ENCODE measurements around the gene PRKAA2. TPM values are rescaled to one million over a fixed set of nuclear protein-coding genes. Genes with fewer than 3 reads are reported as not detected.
A peak's percentile ranks its signal among the peaks of the same experiment; 100 is the strongest.

PRKAA2 gene
- total RNA-seq, 1 donor from 2014 or later, result 4.8 TPM

DNA sequence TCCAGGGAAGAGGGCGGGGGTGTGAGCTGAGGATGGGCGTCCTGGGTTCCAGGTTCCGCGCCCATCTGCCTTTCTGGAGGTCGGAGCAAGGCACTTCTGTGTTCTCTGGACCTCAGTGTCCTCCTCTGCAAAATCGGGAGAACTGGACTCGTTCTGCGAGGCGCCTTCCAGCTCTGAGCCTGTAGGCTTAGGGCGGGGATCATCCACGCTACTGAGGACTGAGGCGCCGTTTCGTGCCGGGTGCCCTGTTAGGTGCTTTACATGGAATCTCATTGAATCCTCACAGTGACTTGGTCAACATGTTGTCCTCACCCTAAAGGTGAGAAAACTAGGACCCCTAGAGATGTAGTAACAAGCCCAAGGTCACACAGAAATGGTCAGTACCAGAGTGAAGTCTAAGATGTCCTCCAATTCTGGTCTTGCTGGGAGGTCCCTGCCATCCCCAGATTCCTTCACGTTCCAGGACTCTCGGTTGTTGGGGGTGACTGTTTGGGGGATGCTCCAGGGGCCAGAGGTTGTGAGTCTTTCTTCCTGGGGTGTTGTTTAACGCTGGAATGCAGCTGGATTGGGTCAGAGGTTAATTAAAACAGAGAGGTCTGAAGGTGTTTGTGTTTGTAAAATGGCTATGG lies 677 bp downstream of the PRKAA2 start:
- TF ChIP-seq, protein P1, sequence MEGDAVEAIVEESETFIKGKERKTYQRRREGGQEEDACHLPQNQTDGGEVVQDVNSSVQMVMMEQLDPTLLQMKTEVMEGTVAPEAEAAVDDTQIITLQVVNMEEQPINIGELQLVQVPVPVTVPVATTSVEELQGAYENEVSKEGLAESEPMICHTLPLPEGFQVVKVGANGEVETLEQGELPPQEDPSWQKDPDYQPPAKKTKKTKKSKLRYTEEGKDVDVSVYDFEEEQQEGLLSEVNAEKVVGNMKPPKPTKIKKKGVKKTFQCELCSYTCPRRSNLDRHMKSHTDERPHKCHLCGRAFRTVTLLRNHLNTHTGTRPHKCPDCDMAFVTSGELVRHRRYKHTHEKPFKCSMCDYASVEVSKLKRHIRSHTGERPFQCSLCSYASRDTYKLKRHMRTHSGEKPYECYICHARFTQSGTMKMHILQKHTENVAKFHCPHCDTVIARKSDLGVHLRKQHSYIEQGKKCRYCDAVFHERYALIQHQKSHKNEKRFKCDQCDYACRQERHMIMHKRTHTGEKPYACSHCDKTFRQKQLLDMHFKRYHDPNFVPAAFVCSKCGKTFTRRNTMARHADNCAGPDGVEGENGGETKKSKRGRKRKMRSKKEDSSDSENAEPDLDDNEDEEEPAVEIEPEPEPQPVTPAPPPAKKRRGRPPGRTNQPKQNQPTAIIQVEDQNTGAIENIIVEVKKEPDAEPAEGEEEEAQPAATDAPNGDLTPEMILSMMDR (conservative IDR thresholded peaks at IDR 0.05), result no peak
- peaks cover 3% of the 10 kb centered on the region for H3K9me3 Mint-ChIP-seq
- H3K27me3 Mint-ChIP-seq (ENCODE audit: low read depth), result peaks cover 27% of the 10 kb centered on the region
- no peak overlapping the region for H3K27ac Mint-ChIP-seq (ENCODE audit: unreplicated experiment)
- H3K4me3 Mint-ChIP-seq, result peak overlapping the region; percentile 85
- peaks cover 22% of the 10 kb centered on the region for H3K4me1 Mint-ChIP-seq
- no peak for DNase-seq (ENCODE audit: low read depth, low spot score)
- H3K36me3 Mint-ChIP-seq (ENCODE audit: low read depth), result no peaks in the 10 kb centered on the region

DNA sequence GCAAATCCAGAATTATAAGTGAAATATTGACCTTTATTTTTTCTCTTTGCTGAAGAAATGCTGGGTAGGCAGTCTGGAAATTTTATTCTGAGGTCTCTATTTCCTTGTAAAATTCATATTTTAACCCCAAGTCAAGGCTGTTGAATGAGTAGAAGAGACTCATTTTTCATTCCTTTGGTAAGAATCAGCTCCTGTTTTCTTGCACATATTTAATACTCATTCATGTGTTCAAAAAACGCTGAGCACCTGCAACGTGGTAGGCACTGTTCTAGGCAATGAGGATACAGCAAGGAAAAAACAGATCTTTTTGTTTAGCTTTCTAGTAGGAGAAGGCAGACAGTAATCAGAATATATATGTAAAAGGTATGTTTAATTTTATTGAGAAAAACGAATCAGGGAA lies 1.5 kb downstream of the PRKAA2 start:
- Mint-ChIP-seq H3K9me3 (peaks cover 3% of the 10 kb centered on the region), H3K27ac (ENCODE audit: unreplicated experiment) (no peak overlapping the region), H3K4me3 (peak overlapping the region; percentile 85), H3K27me3 (ENCODE audit: low read depth) (peaks cover 27% of the 10 kb centered on the region), H3K36me3 (ENCODE audit: low read depth) (no peaks in the 10 kb centered on the region), H3K4me1 (peaks cover 22% of the 10 kb centered on the region)
- TF ChIP-seq, protein P1 (conservative IDR thresholded peaks at IDR 0.05), result no peak
- no peak for DNase-seq (ENCODE audit: low read depth, low spot score)

DNA sequence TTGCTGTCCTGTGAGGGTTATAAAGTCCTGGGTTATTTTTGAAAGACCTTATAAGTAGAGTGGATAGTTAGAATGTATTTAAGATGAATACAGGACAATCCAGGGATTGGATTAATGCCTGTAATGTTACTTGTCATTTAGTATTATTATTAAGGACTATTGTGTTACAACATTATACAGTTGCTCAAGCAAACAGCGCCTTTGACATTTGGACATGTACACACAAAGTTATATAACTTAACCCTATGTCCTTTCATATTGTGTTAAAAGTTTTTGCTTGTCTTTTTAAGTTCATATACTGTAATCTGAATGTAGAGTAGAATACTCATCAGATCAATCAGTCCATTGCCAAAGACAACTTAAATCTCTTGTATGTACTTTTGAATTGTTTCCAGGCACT lies 2.0 kb downstream of the PRKAA2 start:
- H3K27ac Mint-ChIP-seq (ENCODE audit: unreplicated experiment), result no peak overlapping the region

DNA sequence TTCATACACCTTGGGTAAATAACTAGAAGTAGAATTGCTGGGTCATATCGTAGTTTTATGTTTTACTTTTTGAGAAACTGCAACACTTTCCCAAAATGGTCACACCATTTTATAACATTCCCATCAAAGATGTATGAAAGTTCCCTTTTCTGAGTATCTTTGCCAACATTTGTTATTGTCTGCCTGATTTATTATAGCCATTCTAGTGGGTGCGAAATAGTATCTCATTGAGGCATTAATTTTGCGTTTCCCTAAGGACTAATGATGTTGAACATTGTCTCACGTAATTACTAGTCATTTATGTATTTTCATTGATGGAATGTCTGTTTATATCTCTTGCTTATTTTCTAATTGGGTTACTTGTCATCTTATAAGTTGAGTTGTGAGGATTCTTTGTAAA lies 3.4 kb downstream of the PRKAA2 start:
- TF ChIP-seq, protein P1 (conservative IDR thresholded peaks at IDR 0.05), result no peak
- peak overlapping the region; percentile 31 for H3K4me3 Mint-ChIP-seq
- H3K27me3 Mint-ChIP-seq (ENCODE audit: low read depth), result peaks cover 18% of the 10 kb centered on the region
- peaks cover 3% of the 10 kb centered on the region for H3K9me3 Mint-ChIP-seq
- no peaks in the 10 kb centered on the region for H3K36me3 Mint-ChIP-seq (ENCODE audit: low read depth)
- H3K27ac Mint-ChIP-seq (ENCODE audit: unreplicated experiment), result no peak overlapping the region
- H3K4me1 Mint-ChIP-seq, result peaks cover 22% of the 10 kb centered on the region
- DNase-seq (ENCODE audit: low read depth, low spot score), result no peak

More for the DNA sequence above, 2.0 kb downstream of the PRKAA2 start:
- peaks cover 22% of the 10 kb centered on the region for H3K4me1 Mint-ChIP-seq
- peaks cover 27% of the 10 kb centered on the region for H3K27me3 Mint-ChIP-seq (ENCODE audit: low read depth)
- TF ChIP-seq, protein P1 (conservative IDR thresholded peaks at IDR 0.05), result no peak
- DNase-seq (ENCODE audit: low read depth, low spot score), result no peak
- peaks cover 3% of the 10 kb centered on the region for H3K9me3 Mint-ChIP-seq
- peak overlapping the region; percentile 85 for H3K4me3 Mint-ChIP-seq
- no peaks in the 10 kb centered on the region for H3K36me3 Mint-ChIP-seq (ENCODE audit: low read depth)

DNA sequence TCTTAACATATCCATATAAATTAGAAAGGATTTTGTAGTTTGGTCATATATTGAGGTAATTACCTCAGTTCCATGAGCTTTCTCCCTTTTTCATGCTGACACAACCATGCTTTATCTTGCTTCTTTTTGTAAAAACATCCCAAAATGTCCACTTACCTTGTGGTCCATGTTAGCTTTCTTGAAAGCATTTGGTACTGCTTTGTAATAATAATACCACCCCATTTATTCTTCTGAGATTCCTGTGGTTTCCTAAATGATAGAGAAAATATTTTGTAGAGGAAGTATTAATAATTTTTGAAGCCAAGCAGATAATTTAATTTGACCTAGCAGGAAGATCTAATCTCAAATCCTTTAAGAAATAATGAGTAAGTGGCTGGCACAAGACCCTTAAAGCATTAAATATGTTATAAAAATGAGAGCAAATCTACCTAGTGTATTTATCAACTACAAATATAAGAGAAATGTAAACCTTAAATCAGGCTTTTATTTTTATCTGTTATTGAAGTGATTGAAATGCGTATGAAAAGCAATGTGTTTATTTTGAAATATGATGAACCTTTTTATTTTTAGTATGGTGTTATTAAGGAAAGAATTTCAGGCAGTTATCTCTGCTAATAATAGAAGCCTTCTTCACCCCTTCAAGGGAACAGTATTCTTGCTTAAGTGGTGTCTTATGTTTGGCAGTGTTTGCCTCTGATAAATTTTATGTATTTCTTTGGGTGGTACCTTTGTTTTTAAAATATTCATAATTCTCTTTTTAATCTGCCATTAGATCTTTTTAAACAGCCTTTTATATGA lies 9.2 kb downstream of the PRKAA2 start:
- Mint-ChIP-seq H3K9me3 (peaks cover 15% of the 10 kb centered on the region), H3K4me1 (no peaks in the 10 kb centered on the region), H3K27ac (ENCODE audit: unreplicated experiment) (no peak overlapping the region), H3K36me3 (ENCODE audit: low read depth) (peaks cover 28% of the 10 kb centered on the region), H3K4me3 (no peak overlapping the region), H3K27me3 (ENCODE audit: low read depth) (no peaks in the 10 kb centered on the region)
- TF ChIP-seq, protein P1 (conservative IDR thresholded peaks at IDR 0.05), result no peak
- no peak for DNase-seq (ENCODE audit: low read depth, low spot score)

All from neural crest cell (in vitro differentiated cells).